Endothelial cell (in vitro differentiated cells): ENCODE data around the gene URB2. TPM values are rescaled to one million over a fixed set of nuclear protein-coding genes. Genes with fewer than 3 reads are reported as not detected.
"Not testable (repeated sequence)": the region's sequence is repeated elsewhere in the genome, so short reads cannot be mapped to it uniquely, and the experiment has no call there.

ENCODE experiments used
- DNase-seq: peaks from one replicate; pipeline ENCODE4 v3.0.0; 2021; ENCODE audit warnings: low spot score
- H3K27ac Mint-ChIP-seq: one replicate; pipeline ENCODE4 v1.8.0; 2021; ENCODE audit warnings: mixed read lengths, inconsistent platforms; ENCODE audit not compliant: unreplicated experiment
- H3K27me3 Mint-ChIP-seq: one replicate; pipeline ENCODE4 v1.8.0; 2021; ENCODE audit warnings: mild to moderate bottlenecking, moderate library complexity, mixed read lengths, inconsistent platforms; ENCODE audit not compliant: unreplicated experiment
- H3K36me3 Mint-ChIP-seq: one replicate; pipeline ENCODE4 v1.8.0; 2021; ENCODE audit warnings: mild to moderate bottlenecking, low read depth, mixed read lengths, inconsistent platforms; ENCODE audit not compliant: unreplicated experiment
- H3K4me1 Mint-ChIP-seq: one replicate; pipeline ENCODE4 v1.8.0; 2021; ENCODE audit warnings: mild to moderate bottlenecking, mixed read lengths, inconsistent platforms; ENCODE audit not compliant: unreplicated experiment
- H3K4me3 Mint-ChIP-seq: one replicate; pipeline ENCODE4 v1.8.0; 2021; ENCODE audit warnings: mild to moderate bottlenecking, mixed read lengths, inconsistent platforms; ENCODE audit not compliant: unreplicated experiment
- H3K9me3 Mint-ChIP-seq: one replicate; pipeline ENCODE4 v1.8.0; 2021; ENCODE audit warnings: mixed read lengths, inconsistent platforms; ENCODE audit not compliant: unreplicated experiment
- total RNA-seq: library from RNA; stranded (reverse); fragmentation: NEBNext Ultra II Directional; extraction: Animal tissue kit (Norgen Biotek cat#: 25700); gene quantifications from one replicate; pipeline ENCODE4 v1.2.1, GENCODE V29; 2021; ENCODE audit not compliant: unreplicated experiment
- TF ChIP-seq, protein P1 (sequence below): fragments of 200-600 bp; sonication (generic); IDR thresholded peaks from one replicate; pipeline ENCODE4 v1.5.0; 2021; ENCODE audit warnings: antibody characterized with exemption; ENCODE audit not compliant: unreplicated experiment

Gene URB2
- total RNA-seq, 1 donor from 2014 or later = 10.6 TPM

DNA sequence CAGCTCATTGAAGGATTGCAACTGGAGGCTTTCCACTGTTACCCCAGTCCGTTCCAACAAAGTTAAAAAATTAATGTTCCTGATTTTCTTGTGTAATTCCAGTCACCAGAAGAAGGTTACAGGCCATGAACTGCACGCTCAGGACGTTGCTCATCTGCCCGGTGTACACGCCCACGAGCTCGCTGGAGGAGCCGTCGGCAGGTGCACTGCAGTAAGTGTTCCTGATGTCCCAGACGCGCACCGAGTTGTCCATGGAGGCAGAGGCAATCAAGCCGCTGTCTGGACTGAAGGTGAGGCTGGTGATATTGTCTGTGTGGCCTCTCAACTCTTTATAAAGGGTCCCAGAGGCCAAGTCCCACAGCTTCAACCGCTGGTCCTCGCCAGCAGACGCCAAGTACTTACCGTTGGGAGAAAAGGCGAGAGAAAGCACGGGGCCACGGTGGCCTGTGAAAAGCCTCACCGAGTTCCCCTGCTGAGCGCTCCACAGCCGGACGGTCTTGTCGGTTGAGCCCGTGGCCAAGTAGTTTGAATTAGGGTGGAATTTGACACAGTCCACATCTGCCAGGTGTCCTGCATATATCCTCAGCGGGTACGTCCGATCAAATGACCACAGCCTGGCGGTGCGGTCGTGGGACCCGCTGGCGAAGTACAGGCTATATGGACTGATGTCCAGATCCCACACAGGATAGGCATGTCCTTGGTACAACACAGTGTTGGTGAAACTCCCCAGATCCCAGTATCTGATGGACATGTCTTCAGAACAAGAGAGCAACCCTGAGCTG lies 31.6 kb upstream of the URB2 start:
- TF ChIP-seq, protein P1, sequence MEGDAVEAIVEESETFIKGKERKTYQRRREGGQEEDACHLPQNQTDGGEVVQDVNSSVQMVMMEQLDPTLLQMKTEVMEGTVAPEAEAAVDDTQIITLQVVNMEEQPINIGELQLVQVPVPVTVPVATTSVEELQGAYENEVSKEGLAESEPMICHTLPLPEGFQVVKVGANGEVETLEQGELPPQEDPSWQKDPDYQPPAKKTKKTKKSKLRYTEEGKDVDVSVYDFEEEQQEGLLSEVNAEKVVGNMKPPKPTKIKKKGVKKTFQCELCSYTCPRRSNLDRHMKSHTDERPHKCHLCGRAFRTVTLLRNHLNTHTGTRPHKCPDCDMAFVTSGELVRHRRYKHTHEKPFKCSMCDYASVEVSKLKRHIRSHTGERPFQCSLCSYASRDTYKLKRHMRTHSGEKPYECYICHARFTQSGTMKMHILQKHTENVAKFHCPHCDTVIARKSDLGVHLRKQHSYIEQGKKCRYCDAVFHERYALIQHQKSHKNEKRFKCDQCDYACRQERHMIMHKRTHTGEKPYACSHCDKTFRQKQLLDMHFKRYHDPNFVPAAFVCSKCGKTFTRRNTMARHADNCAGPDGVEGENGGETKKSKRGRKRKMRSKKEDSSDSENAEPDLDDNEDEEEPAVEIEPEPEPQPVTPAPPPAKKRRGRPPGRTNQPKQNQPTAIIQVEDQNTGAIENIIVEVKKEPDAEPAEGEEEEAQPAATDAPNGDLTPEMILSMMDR = no peak
- Mint-ChIP-seq H3K36me3 (peaks cover 4% of the 10 kb centered on the region), H3K4me3 (peak overlapping the region; percentile 19), H3K4me1 (no peaks in the 10 kb centered on the region), H3K9me3 (no peaks in the 10 kb centered on the region), H3K27me3 (no peaks in the 10 kb centered on the region), H3K27ac (no peak overlapping the region)
- DNase-seq = no peak

DNA sequence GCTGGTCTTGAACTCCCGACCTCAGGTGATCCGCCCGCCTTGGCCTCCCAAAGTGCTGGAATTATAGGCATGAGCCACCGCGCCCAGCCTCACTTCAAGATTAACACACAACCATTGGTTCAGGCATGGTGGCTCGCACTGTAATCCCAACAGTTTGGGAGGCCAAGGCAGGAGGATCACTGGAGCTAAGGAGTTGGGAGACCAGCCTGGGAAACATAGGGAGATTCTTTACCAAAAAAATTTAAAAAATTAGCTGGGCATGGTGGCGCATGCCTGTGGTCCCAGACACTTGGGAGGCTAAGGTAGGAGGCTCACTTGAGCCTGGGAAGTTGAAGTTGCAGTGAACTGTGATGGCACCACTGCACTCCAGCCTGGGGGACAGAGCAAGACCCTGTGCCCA lies 30.2 kb upstream of the URB2 start:
- not testable (repeated sequence) for H3K4me3 Mint-ChIP-seq

DNA sequence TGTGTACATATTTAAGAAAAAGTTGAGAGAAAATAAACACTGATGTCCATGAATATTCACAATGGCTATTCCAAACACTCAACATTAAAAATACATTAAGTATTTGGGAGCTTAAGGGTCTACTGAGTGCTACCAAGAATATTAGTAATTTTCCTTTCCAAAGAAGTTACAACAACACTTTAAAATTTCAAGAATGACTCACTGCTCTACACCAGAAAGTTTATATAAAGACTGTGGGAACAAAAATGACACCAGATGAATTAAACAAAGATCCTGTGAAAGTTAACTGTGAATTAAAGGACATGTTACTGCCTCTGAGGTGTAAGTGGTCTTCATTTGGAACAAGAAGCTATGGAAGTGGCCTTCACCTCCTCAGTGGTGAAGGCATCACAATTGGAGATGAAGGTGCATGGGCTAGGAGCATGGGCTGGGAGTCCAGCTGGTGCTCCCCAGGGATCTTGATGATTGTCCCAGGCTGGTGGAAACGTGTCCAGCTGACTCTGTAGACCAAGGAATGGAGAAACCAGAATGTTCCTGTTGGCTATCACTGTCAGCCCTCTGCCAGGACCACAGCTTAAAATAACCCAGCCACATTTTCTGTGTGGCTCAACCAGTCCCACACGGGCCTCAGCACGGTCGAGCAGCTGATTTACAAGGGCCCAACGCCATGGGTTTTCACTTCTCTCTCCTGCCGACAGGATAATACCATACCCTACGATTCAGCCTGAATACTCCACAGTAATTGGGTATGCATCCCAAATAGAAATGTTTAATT lies 28.9 kb upstream of the URB2 start:
- TF ChIP-seq, protein P1 = no peak
- no peak for DNase-seq
- Mint-ChIP-seq H3K4me1 (peaks cover 17% of the 10 kb centered on the region), H3K36me3 (peaks cover 12% of the 10 kb centered on the region), H3K4me3 (no peak overlapping the region), H3K27ac (no peak overlapping the region), H3K9me3 (no peaks in the 10 kb centered on the region), H3K27me3 (no peaks in the 10 kb centered on the region)

More for the DNA sequence above, 30.2 kb upstream of the URB2 start:
- DNase-seq, H3K4me1 Mint-ChIP-seq, H3K27ac Mint-ChIP-seq, H3K9me3 Mint-ChIP-seq, H3K36me3 Mint-ChIP-seq, H3K27me3 Mint-ChIP-seq: not testable (repeated sequence)

DNA sequence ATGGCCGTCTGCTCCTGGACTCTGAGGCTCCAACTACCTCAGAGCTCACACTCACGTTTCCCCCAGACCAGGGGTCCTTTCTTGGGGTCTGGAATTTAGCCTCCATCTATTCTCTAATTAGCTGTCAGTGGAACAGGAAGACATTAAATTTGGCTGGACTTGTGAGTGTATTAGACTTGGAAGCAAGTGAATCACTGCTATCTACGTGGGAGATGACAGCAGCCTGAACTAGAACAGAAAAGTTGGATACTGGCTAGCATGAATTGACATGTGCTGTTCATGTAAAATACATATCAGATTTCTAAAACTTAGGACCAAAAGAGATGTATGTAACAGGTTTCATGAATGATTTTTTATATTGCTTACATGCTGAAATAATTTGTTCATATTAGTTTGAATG lies 28.2 kb upstream of the URB2 start:
- no peak for DNase-seq
- Mint-ChIP-seq H3K4me3 (no peak overlapping the region), H3K27me3 (no peaks in the 10 kb centered on the region), H3K9me3 (no peaks in the 10 kb centered on the region), H3K27ac (no peak overlapping the region), H3K4me1 (peaks cover 24% of the 10 kb centered on the region), H3K36me3 (peaks cover 19% of the 10 kb centered on the region)
- TF ChIP-seq, protein P1 = no peak

DNA sequence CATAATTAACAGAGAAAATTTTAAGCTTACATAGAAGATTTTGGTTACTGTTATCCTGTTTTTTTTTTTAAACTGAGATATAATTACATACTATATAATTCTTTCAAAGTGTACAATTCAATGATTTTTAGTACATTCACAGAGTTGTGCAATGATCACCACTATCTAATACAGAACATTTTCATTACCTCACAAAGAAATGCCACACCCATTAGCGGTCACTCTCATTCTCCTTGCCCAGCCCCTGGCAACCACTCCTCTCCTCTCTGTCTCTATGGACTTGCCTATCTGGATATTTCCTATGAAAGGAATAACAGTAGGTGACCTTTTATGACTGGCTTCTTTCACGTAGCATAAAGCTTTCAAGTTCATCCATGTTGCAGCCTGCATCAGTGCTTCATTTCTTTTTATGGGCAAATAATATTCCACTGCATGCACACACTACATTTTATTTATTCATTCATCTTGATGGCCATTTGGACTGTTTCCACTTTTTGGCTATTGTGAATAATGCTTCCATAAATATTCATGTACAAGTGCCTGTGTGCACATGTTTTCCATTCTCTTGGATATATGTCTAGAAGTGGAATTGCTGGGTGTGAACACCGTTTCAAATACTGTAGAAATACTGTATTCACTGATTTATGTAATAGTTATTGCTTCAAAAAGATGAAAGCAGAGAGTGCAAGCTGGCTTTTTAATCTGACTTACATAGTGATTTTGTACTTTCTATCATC lies 26.7 kb upstream of the URB2 start:
- Mint-ChIP-seq H3K36me3 (peaks cover 22% of the 10 kb centered on the region), H3K27me3 (no peaks in the 10 kb centered on the region), H3K4me1 (peaks cover 24% of the 10 kb centered on the region), H3K9me3 (no peaks in the 10 kb centered on the region), H3K27ac (no peak overlapping the region), H3K4me3 (no peak overlapping the region)
- DNase-seq = no peak
- TF ChIP-seq, protein P1 = no peak
